Measurements from ENCODE around the gene IQSEC1.

IQSEC1 gene

GRCh38 chr3:12954180-12954579, 119.0 kb downstream of the IQSEC1 start:
- no peak for DNase-seq (ENCODE audit: low spot score)

DNA sequence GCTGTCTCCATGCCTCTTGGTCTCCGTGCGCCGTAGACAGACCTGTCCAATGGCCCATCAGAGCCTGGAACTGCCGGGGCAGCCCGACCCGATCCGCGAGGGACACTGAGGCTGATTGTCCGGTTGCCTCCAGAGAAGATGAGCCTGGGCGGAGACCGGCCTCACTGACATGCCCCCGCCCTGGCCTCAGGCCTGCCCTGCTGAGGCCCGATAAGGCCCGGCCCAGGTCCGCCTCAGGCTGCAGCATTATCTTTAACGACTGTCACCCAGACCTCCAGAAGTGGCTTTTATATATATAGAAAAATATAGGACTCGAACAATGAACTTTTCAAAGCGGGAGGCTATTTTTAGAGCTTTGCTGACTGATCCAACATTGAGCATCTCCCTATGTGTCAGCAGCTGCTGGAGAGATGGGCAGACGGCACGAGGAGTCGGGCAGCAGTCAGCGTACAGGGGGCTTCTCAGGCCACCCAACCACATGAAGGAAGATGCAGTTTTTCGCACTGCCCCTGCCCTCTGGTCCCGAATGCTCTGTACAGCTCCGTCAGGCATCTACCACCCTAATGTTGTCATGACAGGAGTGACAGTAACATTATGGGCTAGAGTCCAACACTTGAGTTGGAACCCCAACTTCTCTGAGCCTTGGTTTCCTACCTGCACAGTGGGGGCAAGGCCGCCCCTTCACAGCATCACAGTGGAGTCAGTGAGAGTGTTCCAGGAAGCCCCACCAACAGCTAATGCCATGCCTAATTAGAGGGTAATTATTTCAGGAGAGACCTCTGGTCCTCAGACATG, 119.8 kb downstream of the IQSEC1 start:
- DNase-seq (ENCODE audit: low spot score) = no peak

- DNase-seq (ENCODE audit: low spot score) = no peak
Observed at GRCh38 chr3:12952343-12953200, 120.7 kb downstream of the IQSEC1 start.

DNA sequence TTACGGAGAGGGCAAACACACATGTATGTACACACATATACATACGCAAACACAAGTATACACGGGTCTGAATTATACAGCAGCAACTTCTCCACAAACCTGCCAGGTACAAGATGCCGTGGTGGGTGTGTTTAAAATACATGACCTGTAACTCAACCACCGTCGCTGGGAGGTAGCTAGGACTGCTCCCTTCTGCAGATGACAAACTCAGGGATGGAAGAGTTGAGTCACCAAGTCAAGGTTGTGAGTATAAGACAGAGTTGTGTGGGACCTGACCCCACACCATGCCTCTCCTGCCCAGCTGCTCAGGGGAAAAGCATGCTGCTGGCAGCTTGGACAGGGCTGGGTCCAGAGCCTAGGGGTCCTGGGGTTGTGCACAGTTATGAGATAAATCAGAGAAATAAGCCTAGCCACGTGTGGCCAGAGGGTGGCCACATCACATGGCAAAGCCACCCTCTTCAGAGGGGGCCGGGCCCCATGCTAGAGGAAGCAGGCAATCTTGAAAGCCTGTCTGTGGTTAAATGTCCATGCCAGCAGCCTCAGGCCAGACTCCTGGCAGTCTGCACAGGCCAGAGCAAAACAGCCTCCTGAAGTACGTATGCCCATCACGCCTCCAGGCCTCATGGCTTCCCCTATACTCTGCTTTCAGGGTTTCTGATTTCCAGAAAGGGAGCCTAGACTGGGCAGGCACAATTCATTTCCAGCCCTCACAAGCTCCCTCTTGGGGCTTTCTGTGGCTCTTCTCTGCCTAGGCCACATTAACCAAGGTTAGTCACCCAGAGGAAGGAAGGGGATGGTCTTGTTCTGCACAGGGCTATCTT, 124.1 kb downstream of the IQSEC1 start:
- DNase-seq (ENCODE audit: low spot score) = peak; percentile 84

GRCh38 chr3:12948371-12948770, 124.9 kb downstream of the IQSEC1 start:
- DNase-seq (ENCODE audit: low spot score) = peak; percentile 78

- peak; percentile 87 for DNase-seq (ENCODE audit: low spot score)
Observed at GRCh38 chr3:12947504-12948369, 125.5 kb downstream of the IQSEC1 start.

DNA sequence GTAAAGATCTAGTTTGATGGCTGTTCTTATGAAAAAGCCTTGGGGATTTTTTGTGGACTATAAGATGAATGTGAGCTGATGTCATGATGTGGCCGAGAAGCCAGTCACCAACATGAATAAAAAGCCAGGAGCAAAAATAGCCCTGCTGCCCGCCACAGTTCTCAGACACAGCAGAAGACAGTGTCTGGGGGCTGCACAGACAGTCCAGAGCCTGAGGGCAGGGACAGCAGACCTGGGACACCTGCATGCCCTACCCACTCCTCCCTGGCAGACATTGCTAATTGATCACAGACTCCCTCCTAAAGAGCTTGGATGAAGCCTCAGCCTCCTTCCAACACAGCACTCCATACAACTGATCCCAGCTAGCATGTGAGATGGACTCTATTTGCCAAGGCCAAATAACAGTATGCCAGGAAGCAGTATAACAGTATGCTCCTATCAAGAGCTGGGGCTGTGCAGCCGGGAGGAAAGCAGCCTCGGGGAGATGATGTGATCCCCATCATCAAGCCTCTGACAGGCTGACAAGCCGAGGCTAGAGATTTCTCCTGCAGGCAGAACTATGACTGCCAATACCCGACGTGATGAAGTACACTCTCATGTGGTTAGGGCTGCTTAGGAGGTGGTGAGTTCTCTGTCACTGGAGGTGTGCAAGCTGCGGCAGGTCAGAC, 126.4 kb downstream of the IQSEC1 start:
- peak; percentile 51 for DNase-seq (ENCODE audit: low spot score)

GRCh38 chr3:12946251-12946648, 127.0 kb downstream of the IQSEC1 start:
- no peak for DNase-seq (ENCODE audit: low spot score)

DNA sequence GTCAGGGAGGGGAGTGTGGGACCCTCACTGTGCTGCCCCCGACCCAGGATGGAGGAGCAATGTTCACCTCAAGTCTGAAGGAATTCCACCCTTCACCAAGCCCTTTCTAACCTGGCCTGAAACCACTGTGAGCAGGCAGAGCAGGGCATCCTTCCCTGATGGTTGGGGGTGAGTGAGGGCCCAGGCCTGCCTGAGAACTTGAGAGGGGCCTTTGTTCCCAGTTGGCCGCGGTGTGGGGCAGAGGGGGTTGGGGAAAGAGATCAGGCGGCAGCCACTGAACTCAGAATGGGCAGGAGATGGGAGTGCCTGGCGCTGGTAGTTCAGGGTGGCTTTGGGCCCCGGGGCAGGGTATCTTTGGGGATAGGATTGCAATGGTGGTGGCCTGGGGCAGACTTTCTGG, 128.4 kb downstream of the IQSEC1 start:
- no peak for DNase-seq (ENCODE audit: low spot score)

DNA sequence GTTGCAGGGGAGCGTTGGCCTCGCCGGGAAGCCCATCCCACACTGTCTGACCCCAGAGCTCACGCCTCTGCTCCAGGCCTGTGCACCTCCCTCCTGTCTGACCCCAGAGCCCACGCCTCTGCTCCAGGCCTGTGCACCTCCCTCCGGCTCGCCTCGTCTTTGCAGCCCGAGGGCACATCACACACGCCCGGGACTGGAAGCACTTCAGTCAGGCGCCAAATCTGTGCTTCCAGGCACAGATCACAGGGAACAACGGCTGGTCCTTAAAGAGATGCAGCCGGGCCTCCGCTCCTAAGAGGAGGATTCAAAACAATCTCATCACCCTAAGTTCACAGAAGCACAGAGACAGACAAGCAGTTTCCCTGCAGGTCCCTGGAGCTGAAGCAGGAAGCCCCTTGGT, 128.8 kb downstream of the IQSEC1 start:
- no peak for DNase-seq (ENCODE audit: low spot score)

DNA sequence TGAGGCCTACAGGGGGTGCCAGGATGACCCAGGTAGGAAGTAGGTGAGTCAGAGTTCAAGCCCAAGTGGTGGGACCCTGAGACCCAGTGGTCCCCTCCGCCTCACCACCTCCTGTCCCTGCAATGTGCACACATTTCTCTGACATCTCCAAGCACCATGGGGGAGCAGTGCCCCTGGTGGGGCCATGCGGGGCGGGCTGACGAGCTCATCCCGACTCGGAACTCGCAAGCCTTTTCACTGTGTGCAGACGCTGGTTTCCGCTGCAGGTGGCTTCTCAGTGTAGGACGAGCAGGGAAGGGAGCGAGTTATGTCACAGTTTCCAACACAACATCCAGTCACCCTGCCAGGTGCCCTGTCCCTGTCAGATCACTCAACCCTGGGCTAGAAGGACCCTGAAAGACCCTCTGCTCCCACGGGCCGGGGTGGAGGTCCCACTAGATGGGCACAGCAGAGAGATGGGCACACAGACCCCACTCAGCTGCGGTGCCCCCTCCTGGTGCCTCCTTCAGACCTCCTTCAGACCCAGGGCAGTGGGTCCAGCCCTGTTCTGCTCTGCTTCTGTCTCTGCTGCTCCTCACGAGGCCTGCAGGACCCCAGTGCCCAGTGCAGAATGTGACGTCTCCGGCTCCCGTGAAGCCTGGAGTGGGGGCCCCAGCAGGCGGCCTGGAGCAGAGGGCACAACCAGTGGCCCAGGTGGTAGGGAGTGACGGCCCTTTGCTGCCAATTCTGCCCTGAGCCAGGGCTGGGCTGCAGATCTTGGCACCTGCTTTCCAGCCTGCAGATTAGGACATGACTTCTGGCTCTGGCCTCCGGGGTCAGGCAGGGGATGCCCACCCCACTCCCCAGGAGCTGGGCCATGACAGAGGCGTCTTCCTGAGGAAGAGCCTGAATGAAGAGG, 129.9 kb downstream of the IQSEC1 start:
- no peak for DNase-seq (ENCODE audit: low spot score)

DNA sequence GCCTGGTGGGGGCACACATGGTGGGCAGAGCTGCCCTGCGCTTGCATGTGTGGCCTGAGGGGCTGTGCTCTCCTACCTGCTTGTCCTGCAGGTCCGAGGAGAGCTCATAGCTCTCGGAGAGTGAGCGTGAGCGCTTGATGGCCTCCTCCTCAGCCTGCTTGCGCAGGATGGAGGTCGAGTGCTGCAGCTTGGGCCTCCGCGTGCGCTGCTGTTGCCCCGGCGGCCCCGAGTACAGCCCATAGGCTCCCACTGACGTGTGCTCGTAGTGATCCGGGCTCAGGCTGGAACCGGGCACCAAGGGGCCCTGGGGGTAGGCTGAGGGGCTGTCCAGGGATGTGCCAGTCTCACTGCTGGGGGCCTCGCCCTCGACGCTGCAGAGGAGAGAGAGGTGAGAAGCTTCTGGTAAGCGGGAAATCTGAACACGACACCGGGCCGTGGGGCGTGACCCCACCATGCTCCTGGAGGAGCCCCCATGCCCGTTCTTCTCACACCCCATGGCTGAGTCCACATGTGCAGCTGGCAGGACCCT, 131.7 kb downstream of the IQSEC1 start:
- no peak for DNase-seq (ENCODE audit: low spot score)

GRCh38 chr3:12940854-12941253, 132.4 kb downstream of the IQSEC1 start:
- DNase-seq (ENCODE audit: low spot score) = no peak

DNA sequence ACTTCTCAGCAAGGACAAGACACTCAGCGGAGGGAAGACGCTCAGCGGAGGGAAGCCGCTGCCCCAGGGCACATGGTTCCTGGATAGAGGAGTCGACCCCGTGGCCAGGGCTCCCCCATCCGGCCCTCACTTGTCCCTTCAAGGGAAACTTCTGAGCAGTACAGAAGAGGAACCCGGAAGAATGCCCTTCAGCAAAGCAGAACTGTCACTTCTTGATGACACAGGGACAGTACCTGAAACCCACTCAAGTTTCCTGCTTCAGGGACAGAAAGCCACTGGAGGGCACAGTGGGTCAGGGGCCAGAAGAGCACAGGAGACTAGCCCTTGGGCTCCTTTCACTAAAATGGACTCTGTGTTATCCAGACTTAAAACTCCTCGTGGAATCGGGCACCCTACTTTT, 134.1 kb downstream of the IQSEC1 start:
- DNase-seq (ENCODE audit: low spot score) = no peak

GRCh38 chr3:12938258-12938711, 134.9 kb downstream of the IQSEC1 start:
- peak; percentile 70 for DNase-seq (ENCODE audit: low spot score)

DNA sequence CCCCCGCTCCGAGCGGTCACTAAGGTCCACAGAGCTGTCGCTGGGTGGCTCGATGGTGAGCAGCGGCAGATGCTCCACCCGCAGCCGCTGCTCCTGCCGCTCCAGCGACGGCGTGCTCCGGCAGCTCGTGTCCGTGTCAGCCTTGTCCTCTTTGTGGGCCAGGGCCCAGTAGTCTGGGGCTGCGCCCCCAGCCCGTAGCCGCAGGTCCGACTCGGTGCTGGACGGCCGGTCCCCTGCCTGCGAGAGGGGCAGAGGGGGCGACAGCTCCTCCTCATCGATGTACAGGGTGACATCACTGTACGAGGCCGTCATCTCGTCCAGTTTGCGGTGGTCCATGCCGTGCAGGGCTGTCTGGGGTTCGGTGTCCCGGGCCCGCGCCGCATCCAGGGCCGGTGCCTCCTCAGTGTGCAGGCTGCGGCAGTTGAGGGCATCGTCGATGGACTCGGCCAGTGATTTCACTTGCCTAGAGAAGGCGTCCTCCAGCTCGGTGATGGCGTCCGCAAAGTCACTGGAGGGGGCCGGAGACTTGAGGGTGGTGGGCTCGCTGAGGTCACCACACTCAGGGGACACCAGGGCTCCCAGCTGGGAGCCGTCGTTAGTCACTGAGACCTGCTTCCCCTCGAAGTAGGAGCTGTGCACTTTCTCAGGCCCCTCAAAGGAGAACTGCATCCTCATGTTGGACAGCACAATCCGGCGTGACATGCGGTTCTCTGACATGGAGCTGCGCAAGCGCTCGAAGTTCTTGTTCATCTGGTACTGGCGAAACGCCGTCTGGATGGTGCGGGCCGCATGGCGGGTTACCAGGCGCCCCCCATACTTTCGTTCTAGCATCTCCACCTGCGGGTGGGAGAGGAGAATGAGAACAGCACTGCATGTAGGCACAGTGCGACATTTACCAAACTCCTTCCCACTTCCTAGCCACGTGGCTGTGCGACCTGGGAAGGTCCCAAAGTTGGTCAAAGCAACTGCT, 137.1 kb downstream of the IQSEC1 start:
- DNase-seq (ENCODE audit: low spot score) = no peak

DNA sequence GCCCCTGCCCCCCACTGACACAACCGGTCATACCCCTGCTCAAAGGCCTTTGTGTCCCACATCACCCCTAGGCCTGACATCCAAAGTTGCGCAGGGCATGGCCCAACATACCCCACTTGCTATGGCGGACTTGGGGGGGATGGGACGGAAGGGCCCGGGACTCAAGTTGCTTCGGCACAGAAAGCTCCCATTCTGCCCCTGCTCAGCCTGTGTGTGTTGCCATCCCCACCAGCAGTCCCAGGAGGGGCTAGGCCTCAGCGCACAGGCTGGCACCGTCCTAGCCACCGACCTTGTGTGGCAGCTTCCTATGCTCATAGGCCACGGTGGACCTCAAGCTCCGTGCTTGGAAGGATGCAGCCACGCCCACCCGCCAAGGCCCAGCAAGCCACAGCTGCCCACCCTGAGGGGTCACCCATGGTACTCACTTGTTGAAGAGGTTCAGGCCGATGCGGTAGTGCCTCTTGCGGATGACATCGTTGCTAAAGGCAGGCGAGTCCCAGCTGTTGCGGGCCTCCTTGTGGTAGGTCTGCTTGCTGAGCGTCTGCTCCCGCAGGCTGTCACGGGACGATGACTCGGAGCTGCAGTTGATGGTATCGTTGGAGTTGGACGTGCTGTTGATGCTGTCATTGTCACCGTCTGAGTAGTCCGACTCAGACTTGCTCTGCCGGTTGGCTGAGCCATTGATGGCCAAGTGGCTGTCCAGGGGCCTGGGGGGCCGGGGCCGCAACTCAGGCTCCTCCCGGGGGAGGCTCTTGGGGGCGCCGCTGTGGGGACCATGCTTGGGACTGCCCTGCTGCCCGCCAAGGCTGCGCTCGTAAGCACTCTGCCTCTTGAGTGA, 138.0 kb downstream of the IQSEC1 start:
- no peak for DNase-seq (ENCODE audit: low spot score)
